HCT116 (cell line): ENCODE data around the gene VPS39. TPM values are rescaled to one million over a fixed set of nuclear protein-coding genes. Genes with fewer than 3 reads are reported as not detected.

Experiments used
- ATAC-seq: fragments of 200-7000 bp; cut with Tn5 transposase; 2 replicates; pipeline ENCODE4 v1.9.1; 2020; ENCODE audit warnings: mild to moderate bottlenecking, moderate library complexity
- BruUV-seq: library from RNA; stranded (reverse); fragments of 400-500 nt; replicated peaks from 2 replicates; lab custom pipeline; 2021; lab: Mats Ljungman, UMichigan
- CTCF ChIA-PET: fragments of 300-600 bp; sonication (Branson Sonifier 250); formaldehyde crosslinking; loops from one replicate; lab custom pipeline; 2021; ENCODE audit warnings: antibody characterized with exemption; lab: Charles Lee
- POLR2A ChIA-PET: fragments of 300-600, 350-600 bp; sonication (Branson Sonifier 250); formaldehyde crosslinking; loops from one replicate; lab custom pipeline; 2021; ENCODE audit warnings: antibody characterized with exemption; lab: Charles Lee
- RAD21 ChIA-PET, 2 experiments: fragments of 300-600 bp; sonication (Branson Sonifier 250); formaldehyde crosslinking; loops; one replicate each; lab custom pipeline; 2023; ENCODE audit warnings: low total read pairs in 2 of 2; ENCODE audit not compliant: uncharacterized antibody in 2 of 2, unreplicated experiment in 2 of 2, low non-redundant PET in 1 of 2; lab: Charles Lee
- DNase-seq: peaks from one replicate; pipeline ENCODE4 v3.0.0-alpha.2; 2010; ENCODE audit warnings: low read depth, low spot score
- H2AFZ ChIP-seq: fragments of 200-600 bp; shearing (Covaris generic), sonication (generic); 2 replicates; pipeline ENCODE4 v1.6.1; 2017; ENCODE audit warnings: low read depth, mixed run types, mixed read lengths, antibody characterized with exemption, low read length; ENCODE audit not compliant: poor library complexity, severe bottlenecking
- H3K27ac ChIP-seq: 2 replicates; pipeline ENCODE4 v1.5.1; 2012; ENCODE audit warnings: low read depth, low read length
- H3K27me3 ChIP-seq: fragments of 200-600 bp; sonication (generic); 2 replicates; pipeline ENCODE4 v1.6.1; 2016; ENCODE audit warnings: mixed run types, low read length, mixed read lengths; ENCODE audit not compliant: insufficient read depth
- H3K36me3 ChIP-seq, 2 experiments: fragments of 200-500 bp in 1 of 2; fragments of 200-600 bp in 1 of 2; sonication (Bioruptor generic) in 1 of 2; sonication (generic) in 1 of 2; 2 replicates each; pipeline versions ENCODE4 v1.5.1 to v1.6.1; 2014 to 2016; ENCODE audit warnings: low read length in 2 of 2, inconsistent platforms in 1 of 2, mixed read lengths in 1 of 2, mixed run types in 1 of 2; ENCODE audit not compliant: insufficient read depth in 2 of 2, control insufficient read depth in 1 of 2
- H3K4me1 ChIP-seq, 2 experiments: fragments of 200-600 bp in 1 of 2; sonication (generic) in 1 of 2; 2 replicates each; pipeline versions ENCODE4 v1.5.1 to v1.6.1; 2012 to 2017; ENCODE audit warnings: low read length in 2 of 2, inconsistent platforms in 1 of 2, mild to moderate bottlenecking in 1 of 2, mixed read lengths in 1 of 2, mixed run types in 1 of 2, moderate library complexity in 1 of 2; ENCODE audit not compliant: insufficient read depth in 2 of 2, control insufficient read depth in 1 of 2
- H3K4me2 ChIP-seq: fragments of 200-600 bp; sonication (generic); 2 replicates; pipeline ENCODE4 v1.6.1; 2017; ENCODE audit warnings: mixed run types, low read length, mixed read lengths
- H3K4me3 ChIP-seq, 2 experiments: fragments of 200-600 bp in 1 of 2; sonication (generic) in 1 of 2; replicated peaks in 1 of 2; 2 replicates each; pipeline ENCODE4 v1.5.1; 2011 to 2016; ENCODE audit warnings: low read length in 2 of 2, control low read depth in 1 of 2, low read depth in 1 of 2, mild to moderate bottlenecking in 1 of 2, mixed read lengths in 1 of 2, mixed run types in 1 of 2
- H3K79me2 ChIP-seq: fragments of 200-600 bp; sonication (generic); 2 replicates; pipeline ENCODE4 v1.6.1; 2017; ENCODE audit warnings: mild to moderate bottlenecking, mixed run types, low read length, moderate library complexity, mixed read lengths; ENCODE audit not compliant: insufficient read depth
- H3K9ac ChIP-seq: fragments of 200-600 bp; sonication (generic); 2 replicates; pipeline ENCODE4 v1.6.1; 2016; ENCODE audit warnings: low read length, mixed read lengths
- H3K9me2 ChIP-seq: fragments of 200-600 bp; sonication (generic), shearing (Covaris generic); 2 replicates; pipeline ENCODE4 v1.6.1; 2017; ENCODE audit warnings: mixed run types, mild to moderate bottlenecking, moderate library complexity; ENCODE audit not compliant: insufficient read depth
- H3K9me3 ChIP-seq, 2 experiments: fragments of 200-500 bp in 1 of 2; fragments of 200-600 bp in 1 of 2; sonication (Bioruptor generic) in 1 of 2; sonication (generic) in 1 of 2; 2 replicates each; pipeline ENCODE4 v1.6.1; 2014 to 2017; ENCODE audit warnings: low read length in 2 of 2, mixed read lengths in 2 of 2, inconsistent platforms in 1 of 2, low read depth in 1 of 2, mild to moderate bottlenecking in 1 of 2, mixed run types in 1 of 2, moderate library complexity in 1 of 2; ENCODE audit not compliant: control insufficient read depth in 1 of 2, insufficient read depth in 1 of 2
- H4K20me1 ChIP-seq: fragments of 200-600 bp; sonication (generic), shearing (Covaris generic); 2 replicates; pipeline ENCODE4 v1.6.1; 2017; ENCODE audit warnings: mixed run types, mild to moderate bottlenecking, moderate library complexity; ENCODE audit not compliant: insufficient read depth
- CEBPB ChIP-seq: IDR thresholded peaks from 2 replicates; pipeline ENCODE4 v1.6.1; 2012; ENCODE audit warnings: low read depth
- EGR1 ChIP-seq: IDR thresholded peaks from 2 replicates; pipeline ENCODE4 v1.6.1; 2012; ENCODE audit warnings: low read depth
- ELF1 ChIP-seq: IDR thresholded peaks from 2 replicates; pipeline ENCODE4 v1.6.1; 2012; ENCODE audit warnings: low read depth, borderline replicate concordance
- EZH2 ChIP-seq: fragments of 200-600 bp; sonication (generic); IDR thresholded peaks from 2 replicates; pipeline ENCODE4 v1.6.1; 2017; ENCODE audit warnings: antibody characterized with exemption, mixed run types
- MAX ChIP-seq: IDR thresholded peaks from 2 replicates; pipeline ENCODE4 v1.6.1; 2012
- POLR2A ChIP-seq: IDR thresholded peaks from 2 replicates; pipeline ENCODE4 v1.7.0; 2011; ENCODE audit warnings: borderline replicate concordance; ENCODE audit not compliant: insufficient read depth, insufficient read length; ENCODE audit errors: extremely low read depth
- REST ChIP-seq: IDR thresholded peaks from 2 replicates; pipeline ENCODE4 v1.6.1; 2012; ENCODE audit warnings: low read depth
- SP1 ChIP-seq: IDR thresholded peaks from 2 replicates; pipeline ENCODE4 v1.6.1; 2012; ENCODE audit warnings: low read depth
- SRF ChIP-seq: IDR thresholded peaks from 2 replicates; pipeline ENCODE4 v1.6.1; 2012; ENCODE audit warnings: low read depth
- TCF7L2 ChIP-seq: IDR thresholded peaks from 2 replicates; pipeline ENCODE4 v1.7.0; 2011; ENCODE audit warnings: borderline replicate concordance, inconsistent platforms; ENCODE audit not compliant: insufficient read depth, insufficient read length; ENCODE audit errors: extremely low read depth
- YY1 ChIP-seq: IDR thresholded peaks from 2 replicates; pipeline ENCODE4 v1.6.1; 2011; ENCODE audit warnings: low read length, low read depth, moderate library complexity, mild to moderate bottlenecking; ENCODE audit not compliant: insufficient replicate concordance; ENCODE audit errors: extremely low read depth
- ZNF274 ChIP-seq: fragments of 200-500 bp; sonication (Bioruptor generic); IDR thresholded peaks from 2 replicates; pipeline ENCODE4 v1.6.1; 2014; ENCODE audit warnings: mild to moderate bottlenecking, low read depth, low read length, inconsistent platforms
- intact Hi-C: fragments of 100-400 bp; cut with micrococcal nuclease; formaldehyde crosslinking; loops from 2 replicates; pipeline ENCODE4 v1.10.0; 2022
- total RNA-seq: library from RNA; stranded (reverse); gene quantifications from one replicate; pipeline ENCODE4 v1.2.1, GENCODE V29; 2021; ENCODE audit not compliant: unreplicated experiment
- TF ChIP-seq, protein P1 (sequence below): IDR thresholded peaks from 2 replicates; pipeline ENCODE4 v1.6.1; 2012
- TF ChIP-seq, protein P2 (sequence below): IDR thresholded peaks from 2 replicates; pipeline ENCODE4 v1.6.1; 2011; ENCODE audit warnings: mild to moderate bottlenecking, low read length, moderate library complexity; ENCODE audit not compliant: insufficient replicate concordance; ENCODE audit errors: extremely low read depth
- TF ChIP-seq, protein P3 (sequence below), 3 experiments: fragments of 200-600 bp in 1 of 3; sonication (generic) in 1 of 3; IDR thresholded peaks in 2 of 3; conservative IDR thresholded peaks in 1 of 3; 2 replicates each; pipeline ENCODE4 v1.5.1; 2012 to 2017; ENCODE audit warnings: low read depth in 2 of 3, low read length in 2 of 3, antibody characterized with exemption in 1 of 3, borderline replicate concordance in 1 of 3, control low read depth in 1 of 3, mild to moderate bottlenecking in 1 of 3, mixed read lengths in 1 of 3, mixed run types in 1 of 3, moderate library complexity in 1 of 3; ENCODE audit not compliant: insufficient read depth in 1 of 3

Gene VPS39
- total RNA-seq, 1 experiment from 2014 or later = 40.1 TPM

- RAD21 ChIA-PET = no interaction called here
- H4K20me1 ChIP-seq = no peaks in the 10 kb centered on the region
- intact Hi-C loops = no loop called here
- H2AFZ ChIP-seq = no peak overlapping the region
- H3K4me1 ChIP-seq = no peaks in the 10 kb centered on the region
- POLR2A ChIA-PET = no interaction called here
- DNase-seq = no peak
- no peaks in the 10 kb centered on the region for H3K27me3 ChIP-seq
- H3K9me2 ChIP-seq = no peaks in the 10 kb centered on the region
- peaks cover 6 to 27% of the 10 kb centered on the region in 2 experiments; a peak in 3 of 4 replicates for H3K36me3 ChIP-seq
- ATAC-seq = no peak
- no TSS peak for BruUV-seq
- H3K79me2 ChIP-seq = no peaks in the 10 kb centered on the region
- no peak overlapping the region for H3K4me3 ChIP-seq
- CTCF ChIA-PET = no interaction called here
- H3K9ac ChIP-seq = no peak overlapping the region
- H3K4me2 ChIP-seq = no peak overlapping the region
- no peak overlapping the region for H3K27ac ChIP-seq
- H3K9me3 ChIP-seq = no peaks in the 10 kb centered on the region
- no peak for TF ChIP-seq YY1
- TF ChIP-seq, protein P1, sequence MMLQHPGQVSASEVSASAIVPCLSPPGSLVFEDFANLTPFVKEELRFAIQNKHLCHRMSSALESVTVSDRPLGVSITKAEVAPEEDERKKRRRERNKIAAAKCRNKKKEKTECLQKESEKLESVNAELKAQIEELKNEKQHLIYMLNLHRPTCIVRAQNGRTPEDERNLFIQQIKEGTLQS = no peak
- no peak for TF ChIP-seq MAX
- TF ChIP-seq EGR1 = no peak
- TF ChIP-seq SP1 = no peak
- no peak for TF ChIP-seq EZH2
- TF ChIP-seq REST = no peak
- TF ChIP-seq ZNF274 = no peak
- no peak for TF ChIP-seq ELF1
- TF ChIP-seq SRF = no peak
- no peak for TF ChIP-seq TCF7L2
- no peak for TF ChIP-seq POLR2A
- TF ChIP-seq, protein P2, sequence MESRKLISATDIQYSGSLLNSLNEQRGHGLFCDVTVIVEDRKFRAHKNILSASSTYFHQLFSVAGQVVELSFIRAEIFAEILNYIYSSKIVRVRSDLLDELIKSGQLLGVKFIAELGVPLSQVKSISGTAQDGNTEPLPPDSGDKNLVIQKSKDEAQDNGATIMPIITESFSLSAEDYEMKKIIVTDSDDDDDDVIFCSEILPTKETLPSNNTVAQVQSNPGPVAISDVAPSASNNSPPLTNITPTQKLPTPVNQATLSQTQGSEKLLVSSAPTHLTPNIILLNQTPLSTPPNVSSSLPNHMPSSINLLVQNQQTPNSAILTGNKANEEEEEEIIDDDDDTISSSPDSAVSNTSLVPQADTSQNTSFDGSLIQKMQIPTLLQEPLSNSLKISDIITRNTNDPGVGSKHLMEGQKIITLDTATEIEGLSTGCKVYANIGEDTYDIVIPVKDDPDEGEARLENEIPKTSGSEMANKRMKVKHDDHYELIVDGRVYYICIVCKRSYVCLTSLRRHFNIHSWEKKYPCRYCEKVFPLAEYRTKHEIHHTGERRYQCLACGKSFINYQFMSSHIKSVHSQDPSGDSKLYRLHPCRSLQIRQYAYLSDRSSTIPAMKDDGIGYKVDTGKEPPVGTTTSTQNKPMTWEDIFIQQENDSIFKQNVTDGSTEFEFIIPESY = no peak
- no peak for TF ChIP-seq CEBPB
- TF ChIP-seq, protein P3, sequence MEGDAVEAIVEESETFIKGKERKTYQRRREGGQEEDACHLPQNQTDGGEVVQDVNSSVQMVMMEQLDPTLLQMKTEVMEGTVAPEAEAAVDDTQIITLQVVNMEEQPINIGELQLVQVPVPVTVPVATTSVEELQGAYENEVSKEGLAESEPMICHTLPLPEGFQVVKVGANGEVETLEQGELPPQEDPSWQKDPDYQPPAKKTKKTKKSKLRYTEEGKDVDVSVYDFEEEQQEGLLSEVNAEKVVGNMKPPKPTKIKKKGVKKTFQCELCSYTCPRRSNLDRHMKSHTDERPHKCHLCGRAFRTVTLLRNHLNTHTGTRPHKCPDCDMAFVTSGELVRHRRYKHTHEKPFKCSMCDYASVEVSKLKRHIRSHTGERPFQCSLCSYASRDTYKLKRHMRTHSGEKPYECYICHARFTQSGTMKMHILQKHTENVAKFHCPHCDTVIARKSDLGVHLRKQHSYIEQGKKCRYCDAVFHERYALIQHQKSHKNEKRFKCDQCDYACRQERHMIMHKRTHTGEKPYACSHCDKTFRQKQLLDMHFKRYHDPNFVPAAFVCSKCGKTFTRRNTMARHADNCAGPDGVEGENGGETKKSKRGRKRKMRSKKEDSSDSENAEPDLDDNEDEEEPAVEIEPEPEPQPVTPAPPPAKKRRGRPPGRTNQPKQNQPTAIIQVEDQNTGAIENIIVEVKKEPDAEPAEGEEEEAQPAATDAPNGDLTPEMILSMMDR (IDR thresholded peaks at IDR 0.05 in 2 of 3, conservative IDR thresholded peaks at IDR 0.05 in 1 of 3; ENCODE audit: borderline replicate concordance in 1 of 3, insufficient read depth in 1 of 3, low read depth in 2 of 3, low read length in 2 of 3) = no peak
These were observed 32.4 kb downstream of the VPS39 start for GRCh38 chr15:42175671-42176070.
